Stimulated activated CD4-positive, alpha-beta T cell treated with anti-CD3 and anti-CD28 coated beads, TNF-alpha, amount 100 ng/mL, for 1 hour (primary cell): Measurements from ENCODE around the gene TEX36.
"Not testable (repeated sequence)": the region's sequence is repeated elsewhere in the genome, so short reads cannot be mapped to it uniquely, and the experiment has no call there.

Experiments used
- DNase-seq, 3 donors: peaks; one replicate each; pipeline ENCODE4 v3.0.0-alpha.2; 2020; ENCODE audit warnings: low read depth in 3 of 3, low spot score in 1 of 3

Gene TEX36

DNA sequence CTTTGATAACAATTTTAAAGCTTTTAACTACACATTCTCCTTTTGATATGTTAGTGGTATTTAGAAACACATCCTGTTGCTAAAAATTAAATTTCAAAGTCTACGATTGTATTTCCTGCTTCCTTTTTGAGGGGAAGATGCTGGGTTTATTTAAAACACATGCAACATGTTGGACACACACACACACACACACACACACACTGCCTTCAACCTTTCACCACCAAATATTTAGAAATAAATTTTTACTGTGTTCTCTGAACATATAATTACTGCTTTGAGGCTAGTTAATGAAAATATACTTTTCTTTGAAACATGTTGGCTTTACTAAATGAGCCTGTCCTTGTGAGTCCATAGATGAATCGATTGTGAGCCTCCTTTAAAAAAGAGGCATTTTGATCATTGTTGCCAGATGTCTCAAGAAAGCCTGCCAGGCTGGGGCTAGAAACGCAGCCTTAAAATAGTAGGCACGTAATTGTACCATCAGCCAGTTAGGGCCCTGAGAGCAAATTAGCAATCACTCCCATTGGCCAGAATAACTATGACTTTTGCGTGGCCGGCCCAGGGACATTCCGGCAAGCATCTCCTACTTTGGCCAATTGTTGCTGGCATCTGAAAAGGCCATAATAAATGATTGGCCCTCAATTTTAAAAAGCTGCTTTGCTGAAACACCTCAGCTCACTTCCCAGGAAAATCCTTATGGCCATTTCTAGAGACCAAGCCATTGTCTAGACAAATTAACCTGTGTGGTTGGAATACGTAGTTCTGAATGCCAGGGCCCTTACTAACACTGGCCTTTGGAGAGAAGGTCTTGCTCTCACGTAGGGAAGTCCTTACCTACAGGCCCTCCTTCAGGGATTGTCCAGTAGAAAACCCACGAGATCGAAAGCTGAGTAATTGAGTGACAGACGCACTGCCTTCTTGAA is 9.9 kb upstream of the TEX36 start:
- no peak for DNase-seq

GRCh38 chr10:125692196-125692595 is 9.2 kb upstream of the TEX36 start:
- DNase-seq = no peak

DNA sequence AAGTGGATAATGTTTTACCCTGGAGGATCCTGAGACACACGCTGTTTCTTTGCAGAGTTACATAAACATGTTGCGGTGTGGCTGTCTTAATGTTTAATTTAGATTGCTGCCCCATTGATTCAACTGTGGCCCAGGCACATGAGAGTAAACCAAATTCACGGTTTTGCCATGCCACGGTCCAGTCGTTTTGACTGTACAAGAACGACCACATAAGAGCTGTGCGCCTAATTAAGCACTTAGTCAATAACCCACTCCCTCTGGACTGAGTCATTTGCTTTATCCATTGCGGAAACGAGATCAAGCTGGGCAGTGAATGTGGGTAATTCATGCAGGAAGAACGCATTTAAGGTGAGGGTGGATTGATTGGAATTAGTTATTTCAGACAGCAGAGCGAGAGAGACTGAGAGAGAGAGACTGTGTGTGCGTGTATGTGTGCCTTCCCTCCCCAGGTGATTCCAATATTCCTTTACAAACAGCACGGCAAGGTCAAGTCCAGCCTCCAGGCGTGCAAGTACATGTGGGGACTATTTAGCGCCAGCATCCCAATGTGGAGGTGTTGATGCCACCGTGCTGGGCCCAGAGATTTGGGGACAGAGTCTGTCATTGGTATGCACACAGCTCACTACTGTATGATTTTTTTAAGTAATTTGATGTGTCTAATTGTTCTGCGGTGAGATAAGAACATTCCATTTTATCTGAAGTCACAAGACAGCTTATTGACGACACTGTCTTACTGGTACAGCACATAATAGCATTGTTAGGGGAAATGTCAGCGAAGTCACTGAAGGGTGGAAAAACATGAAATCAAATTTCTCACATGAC is 8.4 kb upstream of the TEX36 start:
- DNase-seq = no peak

DNA sequence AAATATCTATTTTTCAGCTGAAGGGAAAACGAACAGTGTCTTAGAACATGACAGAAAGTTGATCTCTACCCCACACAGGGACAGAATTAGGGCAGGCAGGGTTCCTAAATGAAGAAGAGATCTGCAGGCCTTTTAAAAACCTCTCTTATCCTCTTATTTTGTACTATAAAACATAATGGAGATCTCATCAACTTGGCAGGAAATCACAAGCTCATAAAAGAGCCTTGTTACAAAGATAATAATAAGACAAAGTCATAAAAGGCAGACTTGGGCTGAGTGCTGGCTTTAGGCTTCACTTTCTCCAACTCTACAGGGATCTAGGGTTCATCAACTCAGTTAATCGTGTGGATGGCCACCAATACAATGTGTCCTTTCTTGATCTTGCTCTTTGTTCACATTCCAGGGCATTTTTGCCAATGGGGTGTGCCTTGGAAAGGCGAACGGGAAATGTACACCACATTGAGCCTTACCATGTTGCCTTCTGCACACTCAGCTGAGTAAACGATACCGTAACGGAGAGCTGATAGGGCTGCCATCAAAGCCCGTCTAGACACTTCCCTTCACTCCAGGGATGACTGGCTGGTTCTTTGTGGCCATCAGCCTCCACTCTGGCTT is 7.1 kb upstream of the TEX36 start:
- no peak for DNase-seq

- DNase-seq = no peak
Measured at GRCh38 chr10:125687507-125688185, 4.7 kb upstream of the TEX36 start.

DNA sequence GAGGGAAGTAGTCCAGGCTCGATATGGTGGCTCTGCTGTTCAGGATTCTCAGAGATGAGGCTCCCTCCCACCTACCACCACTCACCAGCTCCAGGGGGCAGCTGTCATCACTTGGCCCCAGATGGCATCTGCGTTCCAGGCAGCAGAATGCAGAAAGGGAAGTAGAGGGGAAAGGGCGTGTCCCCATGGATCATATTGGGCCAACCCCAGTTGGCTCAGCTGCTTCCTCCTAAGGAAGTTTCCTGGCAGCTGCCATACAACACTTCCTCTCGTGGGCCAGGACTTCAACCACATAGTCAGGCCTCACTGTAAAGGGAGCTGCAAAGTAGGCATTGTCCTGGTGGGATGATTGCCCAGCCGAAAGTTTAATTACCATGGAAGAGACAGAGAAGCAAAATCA is 1.6 kb upstream of the TEX36 start:
- no peak for DNase-seq

GRCh38 chr10:125683821-125684220 is 858 bp upstream of the TEX36 start:
- DNase-seq = no peak

DNA sequence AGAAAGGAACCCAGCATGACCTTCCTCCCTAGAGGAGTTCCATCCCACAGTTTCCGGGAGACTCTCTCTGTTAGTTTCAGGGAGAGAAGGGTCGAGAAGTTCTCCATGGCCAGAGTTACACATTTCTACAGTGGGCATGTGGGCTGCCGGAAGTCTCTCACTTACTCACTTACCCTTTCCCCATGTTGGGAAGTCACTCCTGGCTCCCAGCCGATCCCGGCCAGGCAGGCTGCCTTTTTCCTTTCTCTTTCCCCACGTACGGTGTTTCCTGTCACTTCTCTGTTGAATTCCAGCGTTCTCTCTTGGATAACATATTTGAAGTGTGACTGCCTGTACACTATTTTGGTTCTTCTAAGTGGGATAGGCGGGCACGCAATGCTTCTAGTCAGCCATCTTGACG is 3.5 kb downstream of the TEX36 start:
- no peak for DNase-seq

GRCh38 chr10:125672884-125673283 is 10.1 kb downstream of the TEX36 start:
- no peak for DNase-seq

DNA sequence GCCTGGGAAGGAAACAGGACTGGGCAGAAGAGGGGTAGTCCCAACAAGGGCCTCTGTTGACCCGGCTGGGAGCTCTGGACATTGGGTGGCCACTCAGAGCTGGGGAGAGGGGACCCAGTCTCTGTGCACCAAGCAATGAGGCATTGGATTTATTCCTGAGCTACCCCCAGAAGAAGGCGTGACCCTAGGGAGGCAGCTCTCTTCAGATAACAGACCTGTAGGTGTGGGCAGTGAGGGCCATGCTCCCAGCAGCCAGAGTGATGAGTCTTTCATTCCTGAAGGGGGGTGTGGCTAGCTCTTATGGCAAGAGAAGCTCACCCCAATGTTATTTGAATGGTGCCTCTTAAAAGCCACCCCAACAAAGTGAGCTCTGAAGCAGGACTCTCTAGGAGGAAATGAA is 20.4 kb downstream of the TEX36 start:
- no peak for DNase-seq

DNA sequence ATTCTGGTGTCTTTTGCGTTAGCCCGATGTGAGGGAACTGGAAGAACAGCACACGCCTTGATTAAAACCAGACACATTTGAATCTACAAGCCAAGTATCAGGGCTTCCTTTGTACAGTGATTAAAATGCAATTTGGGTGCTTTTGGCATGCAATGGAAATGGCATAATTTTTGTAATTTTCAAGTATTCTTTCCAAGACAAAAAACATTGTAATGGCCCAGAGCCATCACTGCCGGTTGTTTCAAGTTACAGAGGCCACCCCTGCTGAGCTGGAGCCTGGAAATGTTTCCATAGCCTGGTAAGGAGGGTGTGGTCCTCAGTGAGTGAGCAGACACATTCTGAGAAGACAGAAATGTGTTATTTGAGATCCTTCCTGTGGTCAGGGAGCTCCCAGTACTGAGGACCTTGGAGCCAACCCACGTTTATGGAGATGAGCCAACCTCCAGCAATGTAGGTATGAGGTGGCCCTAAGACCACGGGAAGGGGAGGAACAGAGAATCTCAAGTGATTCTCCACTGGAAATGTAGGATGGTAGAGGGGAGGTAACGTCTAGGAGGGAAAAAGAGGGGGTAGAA is 20.9 kb downstream of the TEX36 start:
- no peak for DNase-seq

- DNase-seq = no peak
Measured at GRCh38 chr10:125661431-125661940, 21.5 kb downstream of the TEX36 start.

- no peak for DNase-seq
Measured at GRCh38 chr10:125659071-125659470, 23.9 kb downstream of the TEX36 start.

GRCh38 chr10:125656523-125656922 is 26.4 kb downstream of the TEX36 start:
- DNase-seq = no peak

GRCh38 chr10:125653113-125653512 is 29.9 kb downstream of the TEX36 start:
- not testable (repeated sequence) for DNase-seq

DNA sequence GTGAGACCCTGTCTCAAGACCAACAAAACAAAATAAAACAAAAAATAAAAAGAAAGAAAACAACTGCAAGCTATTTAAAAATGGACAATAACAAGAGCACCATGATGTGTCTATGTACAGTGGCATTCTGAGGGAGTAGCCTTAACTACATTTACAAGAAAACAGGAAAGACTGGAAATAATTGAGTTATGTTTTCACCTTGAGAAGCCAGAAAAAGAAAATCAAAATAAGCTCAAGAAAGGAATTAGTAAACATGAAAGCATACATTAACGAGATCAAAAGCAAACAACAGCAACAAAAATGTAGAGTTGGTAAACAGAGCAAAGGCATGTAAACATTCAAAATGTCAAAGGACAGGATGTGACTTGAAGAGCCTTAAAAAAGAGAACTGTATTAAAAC is 36.7 kb downstream of the TEX36 start:
- DNase-seq = no peak

DNA sequence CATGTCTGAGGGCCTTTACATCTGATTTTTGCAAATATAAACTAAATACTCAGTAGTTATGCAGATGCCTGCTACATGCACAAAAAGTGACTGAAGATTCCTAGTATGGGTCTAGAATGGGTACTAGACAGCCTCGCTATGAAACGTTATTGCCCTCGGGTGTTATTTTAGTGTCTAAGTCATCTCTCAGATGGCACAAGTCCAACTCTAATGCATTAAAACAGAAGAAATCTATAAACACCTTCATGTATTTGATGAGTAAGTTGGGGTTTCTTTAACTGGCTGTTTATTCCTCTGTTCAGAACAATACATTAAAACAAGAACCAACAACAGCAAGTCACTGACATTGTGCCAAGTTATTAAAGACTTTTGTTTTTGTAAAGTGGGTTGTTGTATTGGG is 41.6 kb downstream of the TEX36 start:
- DNase-seq = no peak

- DNase-seq = no peak
Measured at GRCh38 chr10:125640653-125641052, 42.3 kb downstream of the TEX36 start.

DNA sequence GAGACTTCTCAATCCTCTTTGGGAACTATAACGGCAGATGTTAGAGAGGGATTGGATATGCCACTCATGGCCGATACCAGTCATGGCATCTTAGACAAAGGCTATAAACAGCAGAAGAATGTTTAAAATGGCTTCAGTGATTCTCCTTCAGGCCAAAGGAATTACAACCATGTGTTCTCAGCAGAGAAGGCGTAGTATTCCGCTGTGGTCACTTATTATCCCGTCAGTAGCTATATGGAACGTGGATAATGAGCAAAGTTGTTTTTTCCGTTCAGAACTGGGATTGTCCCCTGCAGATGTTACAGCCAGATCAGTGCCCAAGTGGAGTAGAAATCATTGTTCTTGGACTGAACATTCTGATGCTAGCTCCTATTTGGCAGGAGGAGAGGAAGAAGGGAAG is 43.1 kb downstream of the TEX36 start:
- DNase-seq = no peak

DNA sequence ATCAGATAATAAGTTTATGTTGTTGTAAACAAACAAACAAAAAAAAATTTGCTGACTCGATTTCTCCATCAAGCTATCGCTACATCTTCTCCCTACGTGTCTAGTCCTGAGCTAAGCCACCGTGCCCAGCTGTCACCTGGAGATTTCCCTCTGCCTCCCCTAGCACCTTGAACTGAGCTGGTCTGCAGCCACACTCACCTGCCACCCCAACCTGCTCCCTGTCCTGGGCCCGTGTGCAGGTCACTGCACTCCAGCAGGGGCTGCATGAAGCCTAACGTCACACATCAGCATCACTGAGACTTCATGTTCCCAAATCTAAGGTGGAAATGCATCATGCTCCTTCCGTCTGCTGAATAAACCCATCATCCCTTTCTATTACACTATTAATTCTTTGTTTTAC is 44.4 kb downstream of the TEX36 start:
- DNase-seq = no peak

DNA sequence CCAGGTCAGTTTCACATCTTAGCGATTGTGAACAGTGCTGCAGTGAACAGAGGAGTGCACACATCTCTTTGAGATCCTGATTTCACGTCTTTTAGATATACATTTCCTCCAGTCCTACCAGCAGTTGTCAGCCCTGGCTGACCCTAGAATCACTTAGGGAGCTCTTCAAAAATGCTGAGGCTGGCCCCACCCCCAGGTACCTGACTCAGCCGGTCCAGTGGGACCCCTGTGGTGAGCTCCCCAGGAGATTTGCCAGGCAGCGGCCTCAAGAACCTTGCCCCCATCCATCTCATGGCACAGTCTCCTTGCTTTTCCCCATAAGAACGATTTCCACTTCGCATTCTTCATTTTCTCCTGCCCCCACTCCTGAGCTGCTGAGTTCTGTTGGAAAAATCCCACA is 45.5 kb downstream of the TEX36 start:
- DNase-seq = no peak
